OCI-LY7 (cell line): ENCODE measurements around the gene KLC3. TPM values are rescaled to one million over a fixed set of nuclear protein-coding genes. Genes with fewer than 3 reads are reported as not detected.

ENCODE experiments used
- BruUV-seq: library from RNA; stranded (reverse); fragments of 400-500 nt; replicated peaks from 2 replicates; lab custom pipeline; 2021; lab: Mats Ljungman, UMichigan
- CTCF ChIA-PET: fragments of 300-600 bp; sonication (Branson Sonifier 250); formaldehyde crosslinking; loops from one replicate; lab custom pipeline; 2022; ENCODE audit warnings: antibody characterized with exemption; ENCODE audit not compliant: unreplicated experiment; lab: Charles Lee
- POLR2A ChIA-PET: fragments of 300-600 bp; sonication (Branson Sonifier 250); formaldehyde crosslinking; loops from one replicate; lab custom pipeline; 2022; ENCODE audit warnings: antibody characterized with exemption; lab: Charles Lee
- DNase-seq: peaks from one replicate; pipeline ENCODE4 v3.0.0-alpha.2; 2015; ENCODE audit warnings: low spot score
- H2AFZ ChIP-seq: fragments of 200-600 bp; sonication (generic), shearing (Covaris generic); 2 replicates; pipeline ENCODE4 v1.6.1; 2014; ENCODE audit warnings: mild to moderate bottlenecking, antibody characterized with exemption, low read length, moderate library complexity
- H3K27ac ChIP-seq: fragments of 200-600 bp; sonication (generic); 2 replicates; pipeline ENCODE4 v1.5.1; 2014; ENCODE audit warnings: mixed run types, low read depth, mild to moderate bottlenecking, moderate library complexity, low read length, inconsistent platforms; ENCODE audit not compliant: poor library complexity, severe bottlenecking
- H3K36me3 ChIP-seq: fragments of 200-600 bp; sonication (generic); 2 replicates; pipeline ENCODE4 v1.6.1; 2014; ENCODE audit warnings: mild to moderate bottlenecking, antibody characterized with exemption, low read length, moderate library complexity, mixed read lengths; ENCODE audit not compliant: insufficient read depth
- H3K4me1 ChIP-seq: fragments of 200-600 bp; sonication (generic); 2 replicates; pipeline ENCODE4 v1.5.1; 2014; ENCODE audit warnings: mild to moderate bottlenecking, low read length; ENCODE audit not compliant: insufficient read depth, poor library complexity, severe bottlenecking
- H3K4me2 ChIP-seq: fragments of 200-600 bp; sonication (generic); 2 replicates; pipeline ENCODE4 v1.6.1; 2014; ENCODE audit warnings: mild to moderate bottlenecking, low read length
- H3K4me3 ChIP-seq: fragments of 200-600 bp; sonication (generic); 2 replicates; pipeline ENCODE4 v1.5.1; 2014; ENCODE audit warnings: mild to moderate bottlenecking, low read depth, low read length; ENCODE audit not compliant: poor library complexity, severe bottlenecking
- H3K79me2 ChIP-seq: fragments of 200-600 bp; sonication (generic); 2 replicates; pipeline ENCODE4 v1.6.1; 2016; ENCODE audit warnings: low read depth, mild to moderate bottlenecking, low read length, moderate library complexity, mixed read lengths; ENCODE audit not compliant: insufficient read depth
- H3K9me2 ChIP-seq: fragments of 200-600 bp; sonication (generic); 2 replicates; pipeline ENCODE4 v1.6.1; 2016; ENCODE audit warnings: mild to moderate bottlenecking, low read length, mixed read lengths; ENCODE audit not compliant: insufficient read depth
- H3K9me3 ChIP-seq: fragments of 200-600 bp; sonication (generic); 2 replicates; pipeline ENCODE4 v1.6.1; 2014; ENCODE audit warnings: mild to moderate bottlenecking, mixed run types, low read length, mixed read lengths
- H4K20me1 ChIP-seq: fragments of 200-600 bp; sonication (generic); 2 replicates; pipeline ENCODE4 v1.6.1; 2014; ENCODE audit warnings: mild to moderate bottlenecking, antibody characterized with exemption, low read length, moderate library complexity, mixed read lengths; ENCODE audit not compliant: insufficient read depth
- CTCF ChIP-seq: fragments of 200-600 bp; sonication (generic); conservative IDR thresholded peaks from 2 replicates; pipeline ENCODE4 v1.5.1; 2014; ENCODE audit warnings: mild to moderate bottlenecking, antibody characterized with exemption, low read length, moderate library complexity, mixed read lengths
- EZH2phosphoT487 ChIP-seq: fragments of 200-600 bp; sonication (generic); IDR thresholded peaks from 2 replicates; pipeline ENCODE4 v1.6.1; 2018; ENCODE audit warnings: low read depth, borderline replicate concordance, mild to moderate bottlenecking, mixed run types, antibody characterized with exemption, low read length, moderate library complexity, mixed read lengths
- intact Hi-C: fragments of 100-400 bp; cut with micrococcal nuclease; formaldehyde crosslinking; loops from one replicate; pipeline ENCODE4 v1.10.0; 2022; ENCODE audit not compliant: unreplicated experiment
- total RNA-seq, 2 experiments: library from RNA; depleted of rRNA in 1 of 2; stranded (reverse); fragments of >200 nt in 1 of 2; shearing (Covaris generic) in 1 of 2; gene quantifications; 2 replicates each; pipeline ENCODE4 v1.2.3, GENCODE V29; 2014 to 2022

KLC3 gene
- total RNA-seq, 2 experiments from 2014 or later, result not detected

- TF ChIP-seq EZH2phosphoT487, result no peak
- no peak for TF ChIP-seq CTCF
- ChIA-PET POLR2A (no interaction called here), CTCF (no interaction called here)
- Histone ChIP-seq H4K20me1 (no peaks in the 10 kb centered on the region), H3K27ac (no peak overlapping the region), H3K79me2 (no peaks in the 10 kb centered on the region), H3K4me1 (no peaks in the 10 kb centered on the region), H3K9me2 (no peaks in the 10 kb centered on the region), H3K4me3 (no peak overlapping the region), H2AFZ (no peak overlapping the region), H3K4me2 (no peak overlapping the region), H3K36me3 (peaks cover 18% of the 10 kb centered on the region; the same call in 1 of the 2 replicates), H3K9me3 (no peaks in the 10 kb centered on the region)
- intact Hi-C loops, result no loop called here
- BruUV-seq, result no TSS peak
- no peak for DNase-seq
Measured at GRCh38 chr19:45362291-45362690, 21.7 kb downstream of the KLC3 start.

- no peak for DNase-seq
- CTCF ChIA-PET, result no interaction called here
- Histone ChIP-seq H3K4me2 (no peak overlapping the region), H3K4me1 (no peaks in the 10 kb centered on the region), H2AFZ (no peak overlapping the region), H3K27ac (no peak overlapping the region), H3K4me3 (no peak overlapping the region), H3K36me3 (peaks cover 13% of the 10 kb centered on the region; the same call in 1 of the 2 replicates), H3K9me3 (no peaks in the 10 kb centered on the region), H3K9me2 (no peaks in the 10 kb centered on the region), H3K79me2 (no peaks in the 10 kb centered on the region), H4K20me1 (no peaks in the 10 kb centered on the region)
- TF ChIP-seq EZH2phosphoT487 (no peak), CTCF (no peak)
- POLR2A ChIA-PET, result no interaction called here
- intact Hi-C loops, result no loop called here
- no TSS peak for BruUV-seq
Measured at GRCh38 chr19:45363861-45364459, 23.4 kb downstream of the KLC3 start.

- no TSS peak for BruUV-seq
- H3K36me3 ChIP-seq, result peaks cover 12% of the 10 kb centered on the region; the same call in 1 of the 2 replicates
Measured at GRCh38 chr19:45364696-45365095, 24.1 kb downstream of the KLC3 start.

More at GRCh38 chr19:45364696-45365095, 24.1 kb downstream of the KLC3 start:
- no peak for DNase-seq
- intact Hi-C loops, result no loop called here
- TF ChIP-seq CTCF (no peak), EZH2phosphoT487 (no peak)
- POLR2A ChIA-PET, result no interaction called here
- Histone ChIP-seq H2AFZ (no peak overlapping the region), H3K4me1 (peaks cover 5% of the 10 kb centered on the region), H3K9me2 (no peaks in the 10 kb centered on the region), H3K4me3 (no peak overlapping the region), H3K27ac (no peak overlapping the region), H3K9me3 (no peaks in the 10 kb centered on the region), H4K20me1 (no peaks in the 10 kb centered on the region), H3K4me2 (no peak overlapping the region), H3K79me2 (no peaks in the 10 kb centered on the region)
- CTCF ChIA-PET, result no interaction called here
